ENCODE data around the gene LRRFIP2.
"Not testable (repeated sequence)": the region's sequence is repeated elsewhere in the genome, so short reads cannot be mapped to it uniquely, and the experiment has no call there.

The LRRFIP2 gene

GRCh38 chr3:37139567-37140052 is 34.8 kb downstream of the LRRFIP2 start:
- no peak overlapping the region for H3K27ac Mint-ChIP-seq
- no peaks in the 10 kb centered on the region for H3K9me3 Mint-ChIP-seq
- H3K27me3 Mint-ChIP-seq, result no peaks in the 10 kb centered on the region
- peaks cover 15% of the 10 kb centered on the region for H3K4me1 Mint-ChIP-seq
- H3K36me3 Mint-ChIP-seq, result peaks cover 17% of the 10 kb centered on the region
- H3K4me3 Mint-ChIP-seq, result no peak overlapping the region

GRCh38 chr3:37138816-37139215 is 35.6 kb downstream of the LRRFIP2 start:
- H3K4me1 Mint-ChIP-seq, result peaks cover 15% of the 10 kb centered on the region
- no peak overlapping the region for H3K4me3 Mint-ChIP-seq
- no peaks in the 10 kb centered on the region for H3K9me3 Mint-ChIP-seq
- H3K27me3 Mint-ChIP-seq, result no peaks in the 10 kb centered on the region
- peaks cover 15% of the 10 kb centered on the region for H3K36me3 Mint-ChIP-seq
- H3K27ac Mint-ChIP-seq, result no peak overlapping the region

GRCh38 chr3:37137516-37137915 is 36.9 kb downstream of the LRRFIP2 start:
- no peak overlapping the region for H3K4me3 Mint-ChIP-seq
- H3K27me3 Mint-ChIP-seq, result no peaks in the 10 kb centered on the region
- peak overlapping the region; percentile 0 for H3K27ac Mint-ChIP-seq
- peaks cover 15% of the 10 kb centered on the region for H3K4me1 Mint-ChIP-seq
- H3K9me3 Mint-ChIP-seq, result no peaks in the 10 kb centered on the region
- peaks cover 8% of the 10 kb centered on the region for H3K36me3 Mint-ChIP-seq

- Mint-ChIP-seq H3K36me3 (peaks cover 7% of the 10 kb centered on the region), H3K27me3 (no peaks in the 10 kb centered on the region), H3K4me1 (peaks cover 21% of the 10 kb centered on the region), H3K9me3 (no peaks in the 10 kb centered on the region), H3K4me3 (no peak overlapping the region), H3K27ac (no peak overlapping the region)
Observed at GRCh38 chr3:37136067-37136466, 38.3 kb downstream of the LRRFIP2 start.

GRCh38 chr3:37135561-37135960 is 38.8 kb downstream of the LRRFIP2 start:
- H3K4me3 Mint-ChIP-seq, result no peak overlapping the region
- peaks cover 22% of the 10 kb centered on the region for H3K4me1 Mint-ChIP-seq
- no peaks in the 10 kb centered on the region for H3K27me3 Mint-ChIP-seq
- H3K27ac Mint-ChIP-seq, result no peak overlapping the region
- no peaks in the 10 kb centered on the region for H3K9me3 Mint-ChIP-seq
- H3K36me3 Mint-ChIP-seq, result peaks cover 7% of the 10 kb centered on the region

GRCh38 chr3:37132334-37132733 is 42.0 kb downstream of the LRRFIP2 start:
- H3K4me3 Mint-ChIP-seq, result no peak overlapping the region
- H3K27ac Mint-ChIP-seq, result no peak overlapping the region
- no peaks in the 10 kb centered on the region for H3K27me3 Mint-ChIP-seq
- H3K9me3 Mint-ChIP-seq, result no peaks in the 10 kb centered on the region
- H3K4me1 Mint-ChIP-seq, result peaks cover 27% of the 10 kb centered on the region
- H3K36me3 Mint-ChIP-seq, result peaks cover 15% of the 10 kb centered on the region

GRCh38 chr3:37131860-37132144 is 42.6 kb downstream of the LRRFIP2 start:
- H3K4me1 Mint-ChIP-seq, result peaks cover 24% of the 10 kb centered on the region
- H3K9me3 Mint-ChIP-seq, result no peaks in the 10 kb centered on the region
- no peaks in the 10 kb centered on the region for H3K27me3 Mint-ChIP-seq
- H3K36me3 Mint-ChIP-seq, result peaks cover 16% of the 10 kb centered on the region
- no peak overlapping the region for H3K27ac Mint-ChIP-seq
- H3K4me3 Mint-ChIP-seq, result no peak overlapping the region

GRCh38 chr3:37130984-37131859 is 43.2 kb downstream of the LRRFIP2 start:
- no peaks in the 10 kb centered on the region for H3K27me3 Mint-ChIP-seq
- H3K9me3 Mint-ChIP-seq, result no peaks in the 10 kb centered on the region
- H3K27ac Mint-ChIP-seq, result no peak overlapping the region
- H3K4me1 Mint-ChIP-seq, result peaks cover 24% of the 10 kb centered on the region
- peaks cover 16% of the 10 kb centered on the region for H3K36me3 Mint-ChIP-seq
- H3K4me3 Mint-ChIP-seq, result no peak overlapping the region

GRCh38 chr3:37130448-37130847 is 43.9 kb downstream of the LRRFIP2 start:
- no peak overlapping the region for H3K27ac Mint-ChIP-seq
- no peaks in the 10 kb centered on the region for H3K9me3 Mint-ChIP-seq
- H3K27me3 Mint-ChIP-seq, result no peaks in the 10 kb centered on the region
- H3K4me3 Mint-ChIP-seq, result no peak overlapping the region
- peaks cover 19% of the 10 kb centered on the region for H3K4me1 Mint-ChIP-seq
- H3K36me3 Mint-ChIP-seq, result peaks cover 16% of the 10 kb centered on the region

GRCh38 chr3:37129871-37130270 is 44.5 kb downstream of the LRRFIP2 start:
- Mint-ChIP-seq H3K27me3 (no peaks in the 10 kb centered on the region), H3K36me3 (peaks cover 16% of the 10 kb centered on the region), H3K27ac (no peak overlapping the region), H3K9me3 (no peaks in the 10 kb centered on the region), H3K4me3 (no peak overlapping the region), H3K4me1 (peaks cover 19% of the 10 kb centered on the region)

GRCh38 chr3:37127340-37127739 is 47.0 kb downstream of the LRRFIP2 start:
- H3K36me3 Mint-ChIP-seq, result peaks cover 17% of the 10 kb centered on the region
- H3K27me3 Mint-ChIP-seq, result no peaks in the 10 kb centered on the region
- H3K27ac Mint-ChIP-seq, result no peak overlapping the region
- no peaks in the 10 kb centered on the region for H3K9me3 Mint-ChIP-seq
- H3K4me3 Mint-ChIP-seq, result no peak overlapping the region
- H3K4me1 Mint-ChIP-seq, result peaks cover 19% of the 10 kb centered on the region

GRCh38 chr3:37126856-37127255 is 47.5 kb downstream of the LRRFIP2 start:
- Mint-ChIP-seq H3K36me3 (peaks cover 22% of the 10 kb centered on the region), H3K4me3 (no peak overlapping the region), H3K4me1 (peaks cover 19% of the 10 kb centered on the region), H3K27me3 (no peaks in the 10 kb centered on the region), H3K27ac (no peak overlapping the region), H3K9me3 (no peaks in the 10 kb centered on the region)

- Mint-ChIP-seq H3K27me3 (no peaks in the 10 kb centered on the region), H3K27ac (no peak overlapping the region), H3K36me3 (peaks cover 25% of the 10 kb centered on the region), H3K4me3 (no peak overlapping the region), H3K9me3 (no peaks in the 10 kb centered on the region), H3K4me1 (peaks cover 12% of the 10 kb centered on the region)
Observed at GRCh38 chr3:37125195-37126073, 48.9 kb downstream of the LRRFIP2 start.

GRCh38 chr3:37124435-37124834 is 49.9 kb downstream of the LRRFIP2 start:
- Mint-ChIP-seq H3K9me3 (no peaks in the 10 kb centered on the region), H3K4me1 (peaks cover 5% of the 10 kb centered on the region), H3K36me3 (peaks cover 20% of the 10 kb centered on the region), H3K27ac (no peak overlapping the region), H3K27me3 (no peaks in the 10 kb centered on the region), H3K4me3 (no peak overlapping the region)

- no peaks in the 10 kb centered on the region for H3K9me3 Mint-ChIP-seq
- H3K27ac Mint-ChIP-seq, result no peak overlapping the region
- H3K36me3 Mint-ChIP-seq, result peaks cover 14% of the 10 kb centered on the region
- no peaks in the 10 kb centered on the region for H3K4me1 Mint-ChIP-seq
- H3K4me3 Mint-ChIP-seq, result no peak overlapping the region
- H3K27me3 Mint-ChIP-seq, result no peaks in the 10 kb centered on the region
Observed at GRCh38 chr3:37123292-37123691, 51.1 kb downstream of the LRRFIP2 start.

- not testable (repeated sequence) for H3K4me3 Mint-ChIP-seq, H3K27me3 Mint-ChIP-seq, H3K9me3 Mint-ChIP-seq, H3K27ac Mint-ChIP-seq, H3K4me1 Mint-ChIP-seq
- H3K36me3 Mint-ChIP-seq, result peaks cover 10% of the 10 kb centered on the region
Observed at GRCh38 chr3:37122069-37122468, 52.3 kb downstream of the LRRFIP2 start.
